Middle frontal gyrus (tissue), 1 donor: Measurements from ENCODE around the gene DGUOK.
"Not testable (repeated sequence)": the region's sequence is repeated elsewhere in the genome, so short reads cannot be mapped to it uniquely, and the experiment has no call there.

ENCODE experiments used
- DNase-seq: peaks from one replicate; pipeline ENCODE4 v3.0.0-alpha.2; 2015; ENCODE audit warnings: low spot score; ENCODE audit errors: extremely low spot score

Gene DGUOK

DNA sequence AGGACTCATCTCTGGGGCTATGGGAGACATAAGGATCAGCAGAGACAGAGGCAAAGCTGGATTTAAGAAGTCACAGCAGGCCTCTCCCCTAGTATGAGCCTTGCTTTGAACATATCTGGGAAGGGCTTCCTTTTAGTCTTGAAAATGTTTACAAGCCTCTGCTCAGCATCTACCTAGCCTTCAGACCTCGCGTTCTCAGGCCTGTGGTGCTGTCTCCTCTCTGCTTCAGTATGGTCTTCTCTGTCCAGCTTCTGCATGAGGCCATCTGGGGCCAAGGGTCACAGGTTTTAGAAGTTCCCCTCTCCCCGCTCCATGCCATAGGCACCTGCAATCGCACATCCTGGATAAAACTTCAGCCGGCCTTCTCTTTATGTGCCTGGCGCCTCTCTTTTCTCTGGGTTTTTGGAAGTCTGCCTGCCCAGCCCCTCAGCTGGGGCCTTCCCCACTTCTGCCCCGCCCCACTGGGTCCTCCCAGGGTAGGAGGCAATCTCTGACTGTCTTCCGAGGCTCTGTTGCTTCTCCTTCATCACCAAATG, 26.8 kb upstream of the DGUOK start:
- no peak for DNase-seq

DNA sequence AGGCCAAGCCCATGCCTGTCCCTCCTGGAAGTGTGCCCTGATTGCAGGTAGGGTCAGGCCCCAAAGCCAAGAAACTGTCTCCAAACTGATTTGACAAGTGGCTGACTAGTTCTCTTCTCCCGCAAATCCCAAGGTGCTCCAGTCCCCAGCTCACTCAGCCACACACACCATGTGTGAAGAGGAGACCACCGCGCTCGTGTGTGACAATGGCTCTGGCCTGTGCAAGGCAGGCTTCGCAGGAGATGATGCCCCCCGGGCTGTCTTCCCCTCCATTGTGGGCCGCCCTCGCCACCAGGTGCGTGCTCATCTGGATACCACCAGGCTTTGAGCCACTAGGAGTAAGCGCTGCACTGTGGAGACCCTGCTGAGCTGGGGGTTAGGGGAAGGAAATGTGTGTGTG, 25.5 kb upstream of the DGUOK start:
- no peak for DNase-seq

DNA sequence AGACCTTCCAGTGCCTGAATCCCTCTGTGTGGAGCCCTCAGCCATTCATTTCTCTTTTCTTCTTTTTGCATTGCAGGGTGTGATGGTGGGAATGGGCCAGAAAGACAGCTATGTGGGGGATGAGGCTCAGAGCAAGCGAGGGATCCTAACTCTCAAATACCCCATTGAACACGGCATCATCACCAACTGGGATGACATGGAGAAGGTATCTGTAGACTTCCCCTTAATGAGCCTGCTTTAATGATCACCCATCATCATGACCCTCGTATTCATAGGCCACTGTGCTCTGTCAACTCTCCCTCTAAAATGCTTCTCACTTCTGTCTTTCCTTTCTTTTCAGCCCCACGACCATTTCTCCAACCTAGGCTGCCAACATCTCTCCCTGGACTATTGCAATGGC, 24.4 kb upstream of the DGUOK start:
- DNase-seq: no peak

DNA sequence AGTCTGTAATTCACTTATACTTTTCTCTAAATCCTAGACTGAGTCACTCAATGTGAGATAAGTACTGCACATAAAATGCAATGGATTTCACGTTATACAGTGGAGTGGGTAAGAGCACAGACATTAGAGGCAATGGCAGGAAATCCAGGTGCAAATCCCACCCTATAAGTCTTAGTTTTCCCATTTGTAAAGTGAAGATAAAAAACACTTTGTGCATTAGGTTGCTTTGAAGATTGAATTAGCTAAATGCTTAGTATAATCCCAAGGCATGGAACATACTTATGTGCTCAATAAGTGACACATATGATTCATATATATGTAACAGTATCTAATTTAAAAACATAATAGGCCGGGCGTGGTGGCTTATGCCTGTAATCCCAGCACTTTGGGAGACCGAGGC, 23.4 kb upstream of the DGUOK start:
- DNase-seq: no peak

DNA sequence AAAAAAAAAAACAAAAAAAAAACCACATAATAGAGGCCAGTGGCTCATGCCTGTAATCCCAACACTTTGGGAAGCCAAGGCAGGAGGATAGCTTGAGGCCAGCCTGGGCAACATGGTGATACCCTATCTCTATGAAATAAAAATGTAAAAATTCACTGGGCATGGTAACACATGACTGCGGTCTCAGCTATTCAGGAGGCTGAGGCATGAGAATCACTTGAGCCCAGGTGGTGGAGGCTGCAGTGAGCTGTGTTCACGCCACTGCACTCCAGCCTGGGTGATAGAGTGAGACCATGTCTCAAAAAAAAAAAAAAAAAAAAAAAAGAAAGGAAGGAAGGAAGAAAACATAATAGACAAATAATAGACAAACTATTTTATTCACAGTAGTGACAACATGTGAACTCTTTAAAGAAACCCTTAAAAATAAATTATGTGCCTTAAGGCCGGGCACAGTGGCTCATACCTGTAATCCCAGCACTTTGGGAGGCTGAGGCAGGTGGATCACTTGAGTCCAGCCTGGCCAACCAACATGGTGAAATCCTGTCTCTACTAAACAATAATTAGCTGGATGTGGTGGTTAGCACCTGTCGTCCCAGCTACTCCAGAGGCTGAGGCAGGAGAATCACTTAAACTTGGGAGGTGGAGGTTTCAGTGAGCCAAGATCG, 22.6 kb upstream of the DGUOK start:
- DNase-seq: not testable (repeated sequence)

DNA sequence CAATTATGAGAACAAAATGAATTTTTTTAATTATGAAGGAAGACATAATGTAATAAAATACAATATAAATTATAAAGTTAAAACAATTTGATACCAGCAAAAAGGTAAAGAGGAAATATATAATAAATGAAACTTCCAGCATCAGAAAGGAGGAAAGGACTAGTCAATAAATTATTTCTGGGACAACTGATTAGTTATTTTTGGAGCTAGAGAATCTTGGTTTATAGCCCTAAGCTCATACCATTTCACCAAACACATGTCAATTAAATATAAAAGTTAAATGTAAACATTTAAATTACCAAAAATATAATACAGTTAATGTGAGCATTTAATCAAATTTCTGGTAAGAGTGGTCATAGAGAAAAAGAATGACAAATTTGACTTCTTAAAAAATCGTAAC, 21.7 kb upstream of the DGUOK start:
- no peak for DNase-seq

DNA sequence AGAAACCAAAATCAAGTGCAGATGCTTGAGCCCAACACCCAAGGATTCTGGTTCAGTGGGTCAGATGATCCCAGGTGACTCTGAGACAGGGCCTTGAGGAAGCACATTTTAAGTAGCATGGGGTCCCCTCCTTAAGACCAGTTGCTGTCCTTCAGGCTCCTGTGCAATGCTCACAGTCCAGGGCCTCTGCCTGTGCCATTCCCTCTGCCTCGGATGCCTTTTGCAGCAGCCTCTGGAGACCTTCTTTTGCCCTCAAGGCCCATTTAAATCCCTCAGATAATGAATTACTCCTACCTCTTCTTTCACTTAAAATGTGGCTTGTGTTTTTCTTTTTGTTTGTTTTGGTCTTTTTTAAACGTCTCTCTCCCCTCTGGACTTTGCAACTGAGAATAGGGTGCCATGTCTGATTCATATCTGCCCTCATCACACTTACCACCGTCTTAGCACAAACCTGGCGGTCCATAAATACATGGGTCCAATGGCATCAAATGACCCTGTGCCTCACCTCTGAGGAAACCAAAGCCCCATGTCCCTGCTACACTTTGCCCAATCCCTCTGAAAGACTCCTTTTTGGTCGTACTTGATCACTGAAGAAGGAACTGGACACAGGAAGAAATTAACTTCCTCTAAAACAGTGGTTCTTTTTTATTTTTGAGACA, 19.7 kb upstream of the DGUOK start:
- no peak for DNase-seq

DNA sequence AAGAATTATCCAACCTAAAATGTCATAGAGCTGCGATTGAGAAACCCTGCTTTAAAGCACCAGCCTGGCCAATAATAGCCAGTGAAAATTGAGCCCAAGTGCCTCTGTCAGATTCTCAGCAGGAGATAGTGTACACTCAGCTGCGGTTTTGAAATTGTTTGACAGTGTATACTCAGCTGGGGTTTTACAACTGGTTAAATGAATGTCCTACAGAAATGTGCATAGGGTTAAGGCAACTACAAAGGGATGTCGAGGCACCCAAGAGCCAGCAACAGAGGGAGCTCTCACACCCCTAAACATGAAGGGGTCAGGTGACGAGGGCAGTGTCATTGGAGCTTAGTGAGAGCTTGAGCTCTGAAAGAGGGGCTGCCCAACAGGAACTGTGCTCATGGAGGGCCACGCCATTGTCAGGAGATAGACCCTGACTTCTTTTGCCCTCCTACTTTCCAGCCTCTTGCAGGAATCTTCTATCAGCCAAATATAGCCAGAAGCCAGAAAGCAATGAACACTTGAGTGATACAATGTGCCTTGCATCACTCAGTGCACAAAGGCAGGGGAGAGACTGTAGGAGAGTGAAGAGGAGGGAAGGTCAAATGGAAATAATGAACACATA, 18.7 kb upstream of the DGUOK start:
- DNase-seq: no peak

DNA sequence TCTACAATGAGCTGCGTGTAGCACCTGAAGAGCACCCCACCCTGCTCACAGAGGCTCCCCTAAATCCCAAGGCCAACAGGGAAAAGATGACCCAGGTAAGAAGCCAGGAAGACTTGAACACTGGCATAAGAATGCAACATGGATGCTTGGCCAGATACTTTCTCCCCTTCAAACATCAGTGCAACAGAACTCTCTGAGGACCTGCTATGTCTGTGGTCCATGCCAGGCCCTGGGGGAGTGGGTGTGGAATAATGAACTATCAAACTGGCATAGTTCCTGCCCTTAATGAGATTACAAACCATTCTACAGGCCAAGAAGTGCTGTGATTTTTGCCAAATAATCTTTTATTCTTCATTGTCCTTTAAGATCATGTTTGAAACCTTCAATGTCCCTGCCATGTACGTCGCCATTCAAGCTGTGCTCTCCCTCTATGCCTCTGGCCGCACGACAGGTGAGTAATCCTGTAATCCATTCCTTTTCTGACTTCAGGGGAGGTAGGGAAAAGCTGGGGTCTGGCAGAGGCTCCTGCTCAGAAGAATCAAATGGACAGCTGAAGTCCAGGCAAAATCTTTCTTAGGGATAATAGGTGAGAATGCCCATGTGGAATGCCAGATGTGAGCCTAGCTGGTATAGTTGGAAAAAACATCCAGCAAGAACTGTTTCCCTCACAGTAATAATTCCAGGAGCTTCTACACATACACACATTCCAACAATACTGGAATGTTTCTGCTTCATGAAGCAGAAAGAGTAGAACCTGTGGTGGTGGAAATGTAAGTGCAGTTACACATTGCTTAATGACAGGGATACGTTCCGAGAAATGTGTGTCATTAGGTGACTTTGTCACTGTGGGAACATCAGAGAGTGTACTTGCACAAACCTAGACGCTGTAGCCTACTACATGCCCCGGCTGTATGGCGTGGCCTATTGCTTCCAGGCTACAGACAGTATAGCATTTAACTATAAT, 17.7 kb upstream of the DGUOK start:
- no peak for DNase-seq

DNA sequence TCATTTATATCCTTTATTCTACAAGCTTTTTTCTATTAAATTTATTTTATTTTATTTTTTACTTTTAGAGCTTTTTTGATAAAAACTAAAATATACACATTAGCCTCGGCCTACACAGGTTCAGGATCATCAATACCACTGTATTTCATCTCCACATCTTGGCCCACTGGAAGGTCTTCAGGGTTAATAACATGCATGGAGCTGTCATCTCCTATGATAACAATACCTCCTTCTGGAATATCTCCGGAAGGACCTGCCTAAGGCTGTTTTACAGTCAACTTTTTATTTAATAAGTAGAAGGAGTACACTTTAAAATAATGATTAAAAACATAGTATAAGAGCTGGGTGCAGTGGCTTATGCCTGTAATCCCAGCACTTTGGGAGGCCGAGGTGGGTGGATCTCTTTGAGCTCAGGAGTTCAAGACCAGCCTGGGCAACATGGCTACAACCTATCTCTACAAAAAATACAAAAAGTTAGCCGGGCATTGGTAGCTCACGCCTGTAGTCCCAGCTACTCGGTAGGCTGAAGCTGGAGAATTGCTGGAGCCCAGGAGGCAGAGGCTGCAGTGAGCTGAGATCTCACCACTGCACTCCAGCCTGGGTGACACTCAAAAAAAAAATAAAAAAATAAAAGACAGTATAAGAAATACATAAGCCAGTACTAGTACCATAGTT, 15.7 kb upstream of the DGUOK start:
- DNase-seq: no peak

DNA sequence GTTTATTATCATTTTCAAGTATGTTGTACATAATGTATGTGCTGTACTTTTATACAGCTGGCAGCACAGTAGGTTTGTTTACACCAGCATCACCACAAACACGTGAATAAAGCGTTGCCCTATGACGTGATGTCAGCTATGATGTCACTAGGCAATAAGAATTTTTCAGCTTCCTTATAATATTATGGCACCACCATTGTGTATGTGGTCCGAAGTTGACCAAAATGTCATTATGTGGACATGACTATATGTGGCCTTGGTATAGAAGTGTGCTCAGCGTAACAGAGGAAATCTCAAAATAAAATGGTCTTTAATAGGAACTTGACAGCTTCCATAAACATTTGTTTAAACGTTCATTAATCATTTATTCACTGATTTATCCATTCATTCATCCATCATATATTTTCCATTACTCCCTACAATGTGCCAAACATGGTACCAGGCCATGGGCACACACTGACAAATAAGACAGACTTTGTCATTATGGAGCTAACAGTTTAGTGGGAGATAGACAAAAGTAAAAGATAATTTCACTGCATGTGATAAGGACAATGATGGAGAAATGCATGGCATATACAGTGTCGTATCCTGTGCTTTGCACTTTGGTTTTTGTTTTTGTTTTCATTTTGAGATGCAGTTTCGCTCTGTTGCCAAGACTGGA, 15.0 kb upstream of the DGUOK start:
- no peak for DNase-seq

DNA sequence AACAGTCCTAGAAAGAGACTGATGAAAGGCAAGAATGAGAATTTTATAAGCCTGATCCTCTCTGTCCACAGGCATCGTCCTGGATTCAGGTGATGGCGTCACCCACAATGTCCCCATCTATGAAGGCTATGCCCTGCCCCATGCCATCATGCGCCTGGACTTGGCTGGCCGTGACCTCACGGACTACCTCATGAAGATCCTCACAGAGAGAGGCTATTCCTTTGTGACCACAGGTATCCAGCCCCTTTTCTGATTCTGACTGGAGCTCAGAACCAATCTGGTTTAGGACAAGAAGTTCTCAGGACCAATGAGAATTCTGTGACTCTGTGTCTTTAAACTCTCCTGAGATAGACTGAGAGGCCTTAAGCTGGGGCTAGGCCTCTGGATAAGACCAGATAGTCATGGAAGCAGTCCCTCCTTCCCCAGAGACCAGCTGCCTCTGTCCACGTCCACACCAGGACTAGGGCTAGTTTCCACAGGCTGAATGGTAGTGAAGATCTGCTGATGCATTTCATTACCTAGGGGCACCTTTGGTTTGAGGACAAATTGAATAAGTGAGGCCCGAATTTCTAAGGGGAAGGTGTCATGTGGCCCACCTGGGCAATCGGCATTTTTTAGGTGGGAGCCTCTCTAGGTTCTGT, 13.1 kb upstream of the DGUOK start:
- no peak for DNase-seq

DNA sequence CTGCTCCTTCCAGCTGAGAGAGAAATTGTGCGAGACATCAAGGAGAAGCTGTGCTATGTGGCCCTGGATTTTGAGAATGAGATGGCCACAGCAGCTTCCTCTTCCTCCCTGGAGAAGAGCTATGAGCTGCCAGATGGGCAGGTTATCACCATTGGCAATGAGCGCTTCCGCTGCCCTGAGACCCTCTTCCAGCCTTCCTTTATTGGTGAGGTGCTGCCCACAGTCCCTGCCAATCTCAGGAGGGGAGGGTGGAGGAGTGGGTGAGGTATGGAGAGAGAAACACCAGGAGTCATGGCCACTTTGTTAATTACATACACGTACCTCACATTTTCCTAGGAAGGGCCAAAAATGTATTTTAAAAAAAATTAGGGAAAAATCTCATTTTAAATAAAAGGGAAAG, 12.0 kb upstream of the DGUOK start:
- DNase-seq: no peak

DNA sequence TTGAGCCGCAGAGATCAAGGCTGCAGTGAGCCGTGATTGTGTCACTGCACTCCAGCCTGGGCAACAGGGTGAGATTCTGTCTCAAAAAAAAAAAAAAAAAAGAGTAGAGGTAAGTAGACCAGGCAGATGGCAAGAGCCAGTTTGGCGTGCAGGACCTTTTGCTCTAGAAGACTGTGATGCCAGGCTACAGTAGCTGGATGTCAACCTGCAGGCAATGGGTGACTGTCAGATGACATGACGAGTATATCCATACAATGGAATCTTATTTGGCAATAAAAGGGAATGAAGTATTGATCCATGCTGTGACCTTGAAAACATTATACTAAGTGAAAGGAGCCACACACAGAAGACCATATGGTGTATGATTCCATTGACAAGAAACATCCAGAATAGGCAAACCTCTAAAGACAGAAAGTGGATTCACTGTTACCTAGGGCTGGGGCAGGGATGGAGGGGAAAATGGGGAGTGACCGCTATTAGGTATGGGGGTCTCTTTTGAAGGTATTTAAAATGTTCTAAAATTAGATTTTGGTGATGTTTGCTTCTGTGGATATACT, 11.2 kb upstream of the DGUOK start:
- DNase-seq: no peak

DNA sequence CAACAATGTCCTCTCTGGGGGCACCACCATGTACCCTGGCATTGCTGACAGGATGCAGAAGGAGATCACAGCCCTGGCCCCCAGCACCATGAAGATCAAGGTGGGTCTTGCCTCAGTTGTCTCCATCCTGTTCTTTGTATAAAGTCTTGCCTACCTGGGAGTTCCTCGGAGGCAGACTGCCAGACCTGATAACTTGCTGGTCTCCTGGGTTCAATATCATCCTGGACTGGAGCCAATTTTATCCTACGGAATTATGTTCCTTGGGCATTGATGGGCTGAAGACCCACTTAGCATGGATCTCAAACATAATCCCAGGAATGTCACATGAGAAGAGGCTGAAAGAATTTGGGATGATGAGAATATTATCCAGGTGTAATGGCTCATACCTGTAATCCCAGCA, 10.0 kb upstream of the DGUOK start:
- DNase-seq: no peak

DNA sequence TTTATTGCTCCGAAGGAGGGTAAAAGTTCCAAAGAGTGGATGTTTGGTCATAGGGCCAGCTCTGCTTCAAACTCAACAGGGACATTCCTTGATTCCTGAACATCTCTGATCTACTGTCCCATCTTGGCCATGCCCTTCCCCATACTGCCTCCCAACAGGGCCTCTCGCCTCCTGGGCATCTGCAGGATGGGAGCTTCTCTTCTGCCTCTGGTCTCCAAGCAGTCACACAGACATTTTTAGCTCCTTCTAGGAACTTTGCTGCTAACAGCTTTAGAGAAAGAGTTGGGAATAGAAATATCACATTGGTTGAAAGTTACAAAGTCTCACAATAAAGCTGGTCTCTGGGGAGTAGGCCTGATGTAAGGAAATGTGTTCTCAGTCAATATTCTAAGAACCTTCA, 9.4 kb upstream of the DGUOK start:
- no peak for DNase-seq

DNA sequence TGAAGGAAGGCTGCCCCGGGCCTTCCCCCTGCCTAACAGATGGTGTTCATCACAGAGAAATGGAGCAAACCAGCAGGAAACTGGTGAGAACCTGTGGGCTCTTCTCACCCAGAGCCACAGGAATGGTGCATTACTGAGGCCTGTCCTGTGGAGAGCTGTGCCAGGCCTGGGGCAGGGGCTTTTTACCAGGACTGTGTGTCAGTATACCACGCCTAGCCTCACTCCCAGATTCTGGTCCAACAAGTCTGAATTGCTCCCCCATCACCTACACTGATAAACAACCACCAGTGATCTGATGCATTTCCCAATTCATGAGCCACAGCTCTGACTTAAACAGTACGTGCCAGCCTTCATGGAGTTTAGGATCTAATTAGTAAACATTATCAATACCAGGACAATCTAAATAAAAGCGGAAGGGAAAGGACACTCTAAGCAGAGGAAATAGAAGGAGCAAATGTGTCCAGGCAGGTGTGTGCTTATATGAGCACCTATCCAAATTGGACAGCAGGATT, 8.9 kb upstream of the DGUOK start:
- no peak for DNase-seq

DNA sequence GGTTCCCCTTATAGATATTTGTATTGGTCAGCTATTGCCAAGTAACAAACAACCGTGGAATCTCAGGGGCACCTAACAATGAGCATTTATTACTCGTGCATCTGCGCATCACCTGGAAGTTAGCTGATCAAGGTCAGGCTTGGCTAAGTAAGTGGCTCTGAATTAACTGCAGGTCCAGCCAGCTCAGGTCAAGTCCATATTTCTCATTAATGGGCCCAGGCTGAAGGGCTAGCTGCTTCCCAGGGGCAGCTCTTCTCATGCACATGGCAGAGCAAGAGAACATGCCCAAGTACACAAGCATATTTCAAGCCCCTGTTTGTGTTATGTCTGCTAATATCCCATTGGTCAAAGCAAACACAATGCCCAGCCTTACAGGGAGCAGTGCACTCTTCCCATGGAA, 7.8 kb upstream of the DGUOK start:
- DNase-seq: no peak

DNA sequence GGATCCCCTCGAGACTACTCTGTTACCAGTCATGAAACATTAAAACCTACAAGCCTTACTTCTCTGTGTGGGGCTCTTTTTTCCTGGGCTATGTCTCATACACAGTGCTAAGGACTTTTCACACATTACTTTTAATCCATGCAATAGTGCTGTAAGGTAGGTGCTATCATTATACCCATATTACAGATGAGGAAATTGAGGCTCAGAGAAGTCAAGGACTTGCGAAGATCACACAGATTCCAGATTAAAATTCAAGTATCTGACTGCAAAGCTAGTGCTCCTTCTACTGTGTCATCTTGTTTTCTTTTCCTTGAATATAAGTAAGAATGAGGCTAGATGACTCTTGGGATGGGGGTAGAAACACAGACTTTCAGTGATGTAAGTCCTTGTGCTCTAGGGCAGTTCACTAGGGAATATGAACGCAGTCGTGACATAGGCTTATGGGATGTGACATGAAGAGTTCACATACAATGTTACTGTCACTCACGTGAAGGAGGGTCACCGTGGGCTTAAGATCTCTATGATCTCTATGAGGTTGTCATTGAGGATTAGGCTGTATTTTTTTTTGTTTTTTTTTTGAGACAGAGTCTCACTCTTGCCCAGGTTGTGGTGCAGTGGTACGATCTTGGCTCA, 7.0 kb upstream of the DGUOK start:
- DNase-seq: no peak
